K562 (cell line): ENCODE results near the gene NDUFAF8. TPM values are rescaled to one million over a fixed set of nuclear protein-coding genes. Genes with fewer than 3 reads are reported as not detected.
A peak's percentile ranks its signal among the peaks of the same experiment; 100 is the strongest.

Source experiments
- ARID2 ChIP-seq: fragments of 450-650 bp; IDR thresholded peaks from 2 replicates; pipeline ENCODE4 v1.6.1; 2017; ENCODE audit warnings: antibody characterized with exemption, mild to moderate bottlenecking
- CCNT2 ChIP-seq: IDR thresholded peaks from 2 replicates; pipeline ENCODE4 v1.6.1; 2011; ENCODE audit warnings: borderline replicate concordance, low read depth, mild to moderate bottlenecking, moderate library complexity, mixed read lengths, low read length; ENCODE audit not compliant: insufficient read length; ENCODE audit errors: extremely low read depth
- COPS2 ChIP-seq: fragments of 450-650 bp; conservative IDR thresholded peaks from 2 replicates; pipeline ENCODE4 v1.6.1; 2016; ENCODE audit warnings: mild to moderate bottlenecking, moderate library complexity
- FOXA3 ChIP-seq, 2 experiments: fragments of 450-650 bp in 1 of 2; sonication (generic) in 1 of 2; formaldehyde crosslinking; IDR thresholded peaks in 1 of 2; conservative IDR thresholded peaks in 1 of 2; 2 replicates each; pipeline versions ENCODE4 v1.4.0 to v1.8.0; 2020 to 2022; ENCODE audit warnings: mild to moderate bottlenecking in 2 of 2, missing genetic modification reagents in 1 of 2
- HOXB6 ChIP-seq: fragments of 250-450 bp; sonication (Bioruptor Pico); IDR thresholded peaks from 2 replicates; pipeline ENCODE4 v1.5.1; 2022; ENCODE audit warnings: mild to moderate bottlenecking, borderline replicate concordance
- POLR2A ChIP-seq: fragments of 450-650 bp; conservative IDR thresholded peaks from 2 replicates; pipeline ENCODE4 v1.6.1; 2016
- TAF1 ChIP-seq: IDR thresholded peaks from 2 replicates; pipeline ENCODE4 v1.6.1; 2011; ENCODE audit warnings: mild to moderate bottlenecking, low read length, moderate library complexity; ENCODE audit not compliant: insufficient read depth, control insufficient read depth, severe bottlenecking; ENCODE audit errors: extremely low read depth
- TARDBP ChIP-seq: fragments of 450-650 bp; IDR thresholded peaks from 2 replicates; pipeline ENCODE4 v1.6.1; 2016
- ZBTB26 ChIP-seq: fragments of 450-650 bp; formaldehyde crosslinking; IDR thresholded peaks from 2 replicates; pipeline ENCODE4 v1.4.0; 2022; ENCODE audit warnings: missing genetic modification characterization
- ZNF263 ChIP-seq: sonication (generic); formaldehyde crosslinking; IDR thresholded peaks from 2 replicates; pipeline ENCODE4 v1.8.0; 2022; ENCODE audit warnings: mild to moderate bottlenecking, missing genetic modification reagents, borderline replicate concordance
- ZNF311 ChIP-seq: fragments of 250-450 bp; sonication (Bioruptor Pico); IDR thresholded peaks from 2 replicates; pipeline ENCODE4 v1.4.0; 2020; ENCODE audit warnings: mild to moderate bottlenecking, moderate library complexity
- ZNF583 ChIP-seq: fragments of 250-450 bp; sonication (Bioruptor Pico); IDR thresholded peaks from 2 replicates; pipeline ENCODE4 v1.4.0; 2020
- polyA plus RNA-seq, 8 experiments: library from polyadenylated mRNA; depleted of rRNA in 4 of 8; stranded (reverse) in 5 of 8; unstranded in 3 of 8; fragments of >200 nt; fragmentation: Nextera tagmentation in 2 of 8; fragmentation: Illumina TruSeq in 1 of 8; extraction: Ambion mirVana in 2 of 8; extraction: Trizol in 1 of 8; gene quantifications; 2 replicates each; pipeline versions ENCODE4 v1.2.1 to v1.2.3, GENCODE V29; 2011 to 2014; ENCODE audit warnings: inconsistent platforms in 1 of 8, missing spikeins in 1 of 8
- total RNA-seq, 7 experiments: library from RNA; depleted of rRNA in 6 of 7; stranded (reverse); fragments of >200 nt in 6 of 7; fragmentation: Illumina TruSeq in 2 of 7; extraction: Trizol in 2 of 7; gene quantifications; 2 replicates each; pipeline versions ENCODE4 v1.2.1 to v1.2.3, GENCODE V29; 2011 to 2021; ENCODE audit warnings: low replicate concordance in 1 of 7
- TF ChIP-seq, protein P1 (sequence below): fragments of 250-450 bp; sonication (Bioruptor Pico); IDR thresholded peaks from 2 replicates; pipeline ENCODE4 v1.4.0; 2020
- TF ChIP-seq, protein P2 (sequence below), 2 experiments: fragments of 450-650 bp; IDR thresholded peaks; 2 replicates each; pipeline ENCODE4 v1.6.1; 2016

Gene NDUFAF8
- total and polyA plus RNA-seq, 9 of the 15 experiments (the other 6 are each of a cell fraction or from before 2014, with no cell fraction given): 13.5 to 144 (median 90.0) TPM

DNA sequence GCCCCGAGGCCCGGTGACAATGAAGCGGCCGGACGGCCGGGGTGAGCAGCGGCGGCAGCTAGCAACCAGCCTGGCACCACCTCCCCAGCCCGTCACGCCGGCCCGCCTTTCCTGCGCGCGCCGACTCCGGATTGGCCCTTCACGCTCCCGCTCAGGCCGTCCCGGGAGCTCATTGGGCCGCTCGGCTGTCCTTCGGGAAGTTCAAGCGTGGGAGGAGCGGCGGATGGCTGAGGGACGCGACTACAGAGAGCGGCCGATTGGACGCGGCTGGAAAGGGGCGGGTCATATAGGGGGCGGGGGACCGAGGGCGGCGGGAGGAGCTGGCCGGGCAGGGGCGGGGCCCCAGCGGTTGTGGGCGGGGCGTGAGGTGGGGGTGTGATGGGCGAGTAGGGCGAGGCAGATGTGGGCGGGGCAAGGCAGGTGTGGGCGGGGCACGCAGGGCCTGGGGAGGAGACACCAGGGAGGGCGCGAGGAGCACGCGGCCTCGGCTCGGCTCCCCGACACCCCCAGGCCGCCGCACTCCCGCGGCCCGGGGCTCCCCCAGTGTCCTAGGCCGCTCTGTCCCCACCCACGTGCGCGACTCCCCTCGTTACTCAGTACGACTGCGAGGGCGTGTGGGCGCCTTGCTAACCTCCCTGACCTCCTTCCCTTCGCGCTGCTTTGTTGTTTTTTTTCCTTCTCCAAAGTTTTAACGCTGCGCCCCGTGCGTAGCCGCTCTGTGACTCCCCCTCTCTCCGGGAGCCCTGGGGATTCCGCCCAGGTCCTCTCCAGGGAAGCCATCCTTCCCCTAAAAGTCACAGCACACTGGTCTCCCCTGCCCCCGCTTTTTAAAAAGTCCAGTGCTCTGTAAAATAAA lies 16.0 kb upstream of the NDUFAF8 start, which contains the start of gene CEP131 (continued):
- TF ChIP-seq, protein P1, sequence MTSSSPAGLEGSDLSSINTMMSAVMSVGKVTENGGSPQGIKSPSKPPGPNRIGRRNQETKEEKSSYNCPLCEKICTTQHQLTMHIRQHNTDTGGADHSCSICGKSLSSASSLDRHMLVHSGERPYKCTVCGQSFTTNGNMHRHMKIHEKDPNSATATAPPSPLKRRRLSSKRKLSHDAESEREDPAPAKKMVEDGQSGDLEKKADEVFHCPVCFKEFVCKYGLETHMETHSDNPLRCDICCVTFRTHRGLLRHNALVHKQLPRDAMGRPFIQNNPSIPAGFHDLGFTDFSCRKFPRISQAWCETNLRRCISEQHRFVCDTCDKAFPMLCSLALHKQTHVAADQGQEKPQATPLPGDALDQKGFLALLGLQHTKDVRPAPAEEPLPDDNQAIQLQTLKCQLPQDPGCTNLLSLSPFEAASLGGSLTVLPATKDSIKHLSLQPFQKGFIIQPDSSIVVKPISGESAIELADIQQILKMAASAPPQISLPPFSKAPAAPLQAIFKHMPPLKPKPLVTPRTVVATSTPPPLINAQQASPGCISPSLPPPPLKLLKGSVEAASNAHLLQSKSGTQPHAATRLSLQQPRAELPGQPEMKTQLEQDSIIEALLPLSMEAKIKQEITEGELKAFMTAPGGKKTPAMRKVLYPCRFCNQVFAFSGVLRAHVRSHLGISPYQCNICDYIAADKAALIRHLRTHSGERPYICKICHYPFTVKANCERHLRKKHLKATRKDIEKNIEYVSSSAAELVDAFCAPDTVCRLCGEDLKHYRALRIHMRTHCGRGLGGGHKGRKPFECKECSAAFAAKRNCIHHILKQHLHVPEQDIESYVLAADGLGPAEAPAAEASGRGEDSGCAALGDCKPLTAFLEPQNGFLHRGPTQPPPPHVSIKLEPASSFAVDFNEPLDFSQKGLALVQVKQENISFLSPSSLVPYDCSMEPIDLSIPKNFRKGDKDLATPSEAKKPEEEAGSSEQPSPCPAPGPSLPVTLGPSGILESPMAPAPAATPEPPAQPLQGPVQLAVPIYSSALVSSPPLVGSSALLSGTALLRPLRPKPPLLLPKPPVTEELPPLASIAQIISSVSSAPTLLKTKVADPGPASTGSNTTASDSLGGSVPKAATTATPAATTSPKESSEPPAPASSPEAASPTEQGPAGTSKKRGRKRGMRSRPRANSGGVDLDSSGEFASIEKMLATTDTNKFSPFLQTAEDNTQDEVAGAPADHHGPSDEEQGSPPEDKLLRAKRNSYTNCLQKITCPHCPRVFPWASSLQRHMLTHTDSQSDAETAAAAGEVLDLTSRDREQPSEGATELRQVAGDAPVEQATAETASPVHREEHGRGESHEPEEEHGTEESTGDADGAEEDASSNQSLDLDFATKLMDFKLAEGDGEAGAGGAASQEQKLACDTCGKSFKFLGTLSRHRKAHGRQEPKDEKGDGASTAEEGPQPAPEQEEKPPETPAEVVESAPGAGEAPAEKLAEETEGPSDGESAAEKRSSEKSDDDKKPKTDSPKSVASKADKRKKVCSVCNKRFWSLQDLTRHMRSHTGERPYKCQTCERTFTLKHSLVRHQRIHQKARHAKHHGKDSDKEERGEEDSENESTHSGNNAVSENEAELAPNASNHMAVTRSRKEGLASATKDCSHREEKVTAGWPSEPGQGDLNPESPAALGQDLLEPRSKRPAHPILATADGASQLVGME (CRISPR knock-in tag): no peak
- TF ChIP-seq ZNF263 (CRISPR knock-in tag) (peak; percentile 15; the same call in 1 of the 2 replicates), ARID2 (no peak), CCNT2 (peak; percentile 76), TAF1 (peak; percentile 17), HOXB6 (CRISPR knock-in tag) (no peak), FOXA3 (CRISPR knock-in tag; conservative IDR thresholded peaks at IDR 0.05 in 1 of 2, IDR thresholded peaks at IDR 0.05 in 1 of 2) (no peak), POLR2A (peak; percentile 83), ZNF311 (CRISPR knock-in tag) (0 out of 2 replicates have a peak, but pooled peaks have one; percentile 22), COPS2 (no peak), TARDBP (no peak; the same call in 1 of the 2 replicates), ZBTB26 (CRISPR knock-in tag) (peak; percentile 46; the same call in 1 of the 2 replicates), ZNF583 (CRISPR knock-in tag) (no peak)
- TF ChIP-seq, protein P2, sequence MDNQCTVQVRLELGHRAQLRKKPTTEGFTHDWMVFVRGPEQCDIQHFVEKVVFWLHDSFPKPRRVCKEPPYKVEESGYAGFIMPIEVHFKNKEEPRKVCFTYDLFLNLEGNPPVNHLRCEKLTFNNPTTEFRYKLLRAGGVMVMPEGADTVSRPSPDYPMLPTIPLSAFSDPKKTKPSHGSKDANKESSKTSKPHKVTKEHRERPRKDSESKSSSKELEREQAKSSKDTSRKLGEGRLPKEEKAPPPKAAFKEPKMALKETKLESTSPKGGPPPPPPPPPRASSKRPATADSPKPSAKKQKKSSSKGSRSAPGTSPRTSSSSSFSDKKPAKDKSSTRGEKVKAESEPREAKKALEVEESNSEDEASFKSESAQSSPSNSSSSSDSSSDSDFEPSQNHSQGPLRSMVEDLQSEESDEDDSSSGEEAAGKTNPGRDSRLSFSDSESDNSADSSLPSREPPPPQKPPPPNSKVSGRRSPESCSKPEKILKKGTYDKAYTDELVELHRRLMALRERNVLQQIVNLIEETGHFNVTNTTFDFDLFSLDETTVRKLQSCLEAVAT (IDR thresholded peaks at IDR 0.05): peak in 1 of 2 experiments; percentile 89; a peak in 2 of 4 replicates
